ENCODE results near the gene ZBTB4.

The ZBTB4 gene

GRCh38 chr17:7444682-7445618 lies 34.5 kb downstream of the ZBTB4 start, which contains the start of gene CHRNB1:
Gene CHRNB1, plus strand, starts transcription at chr17:7445061. Its CDS starts 67 bp downstream, at chr17:7445128.
- Histone ChIP-seq H3K27ac (ENCODE audit: low read length) (no peak within 1 kb of the TSS), H3K9me3 (ENCODE audit: control insufficient read depth, low read depth, low read length) (no peaks in the 10 kb centered on the region), H3K36me3 (ENCODE audit: control insufficient read depth, low read depth, low read length) (no peaks in the 10 kb centered on the region), H3K27me3 (ENCODE audit: control insufficient read depth, insufficient read depth, low read length) (peaks cover 29% of the 10 kb centered on the region), H3K4me3 (ENCODE audit: low read length) (peak within 1 kb of the TSS; percentile 67), H3K9ac (ENCODE audit: low read length) (peak within 1 kb of the TSS; percentile 14), H3K4me1 (ENCODE audit: control insufficient read depth, low read depth, low read length) (peaks cover 13% of the 10 kb centered on the region)

DNA sequence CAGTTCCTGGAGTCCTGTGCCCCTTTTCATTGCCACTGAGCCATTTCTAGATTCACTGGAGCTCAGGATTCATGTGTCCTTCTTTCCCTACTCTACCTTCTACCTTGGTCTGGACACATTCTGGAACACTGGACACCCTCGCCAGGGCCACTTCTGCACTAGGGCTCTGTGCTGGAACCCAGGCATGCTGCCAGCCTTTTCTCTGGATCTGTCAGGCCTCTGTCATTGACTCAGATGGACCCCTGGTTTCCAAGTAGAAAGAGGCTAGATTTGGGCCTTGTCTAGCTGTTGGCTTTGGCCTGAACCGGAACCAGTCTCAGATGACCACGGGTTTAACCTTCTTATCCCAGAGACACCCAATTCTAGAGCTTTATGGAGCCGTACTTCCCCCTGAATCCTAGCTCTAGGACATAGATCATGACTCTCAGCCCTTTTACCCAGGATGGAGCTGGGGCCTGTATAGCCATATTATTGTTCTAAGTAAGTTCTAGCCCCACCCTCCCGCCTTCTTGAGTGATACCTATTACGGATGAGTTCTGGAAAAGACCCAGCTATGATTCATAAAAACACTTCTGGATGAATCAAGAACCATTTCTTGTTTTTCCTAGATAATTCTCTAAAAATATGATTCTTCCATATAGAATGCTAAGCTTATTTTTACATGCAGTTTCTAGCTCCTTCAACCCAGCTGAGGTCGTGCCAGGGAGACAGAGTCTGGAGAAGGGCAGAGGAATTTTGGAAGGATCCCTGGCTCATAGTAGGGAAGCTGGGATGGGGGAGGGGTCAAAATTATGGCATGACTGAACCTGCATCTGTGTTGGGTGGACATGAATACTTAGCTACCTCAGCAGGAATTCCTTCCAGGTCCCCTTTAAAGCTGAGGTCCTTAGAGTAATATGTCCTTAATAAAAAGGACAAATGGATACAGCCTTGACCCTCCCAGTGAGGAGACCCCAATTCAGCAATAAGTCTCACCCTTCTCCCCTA lies 35.6 kb downstream of the ZBTB4 start:
- H3K27ac ChIP-seq (ENCODE audit: low read length) = no peak overlapping the region
- peaks cover 13% of the 10 kb centered on the region for H3K4me1 ChIP-seq (ENCODE audit: control insufficient read depth, low read depth, low read length)
- H3K36me3 ChIP-seq (ENCODE audit: control insufficient read depth, low read depth, low read length) = no peaks in the 10 kb centered on the region
- peaks cover 41% of the 10 kb centered on the region for H3K27me3 ChIP-seq (ENCODE audit: control insufficient read depth, insufficient read depth, low read length)
- H3K9ac ChIP-seq (ENCODE audit: low read length) = no peak overlapping the region
- H3K9me3 ChIP-seq (ENCODE audit: control insufficient read depth, low read depth, low read length) = no peaks in the 10 kb centered on the region
- no peak overlapping the region for H3K4me3 ChIP-seq (ENCODE audit: low read length)

DNA sequence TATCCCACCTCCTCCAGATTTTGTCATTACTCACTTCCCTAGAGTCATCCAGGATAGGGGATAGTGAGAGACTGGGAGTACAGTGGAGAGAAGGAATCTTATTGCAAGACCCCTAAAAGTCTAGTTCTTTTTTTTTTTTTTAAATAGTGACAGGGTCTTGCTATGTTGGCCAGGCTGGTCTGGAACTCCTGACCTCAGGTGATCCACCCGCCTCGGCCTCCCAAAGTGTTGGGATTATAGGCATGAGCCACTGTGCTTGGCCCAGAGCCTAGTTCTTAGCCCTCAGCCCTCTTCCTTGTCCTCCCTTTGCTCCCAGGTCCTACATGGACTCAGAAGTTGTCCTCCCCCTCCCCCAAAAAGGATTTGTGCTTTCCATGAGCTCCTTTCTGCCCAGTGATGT lies 37.3 kb downstream of the ZBTB4 start:
- peaks cover 57% of the 10 kb centered on the region for H3K27me3 ChIP-seq (ENCODE audit: control insufficient read depth, insufficient read depth, low read length)
- peaks cover 21% of the 10 kb centered on the region for H3K4me1 ChIP-seq (ENCODE audit: control insufficient read depth, low read depth, low read length)
- no peak overlapping the region for H3K4me3 ChIP-seq (ENCODE audit: low read length)
- H3K27ac ChIP-seq (ENCODE audit: low read length) = no peak overlapping the region
- no peak overlapping the region for H3K9ac ChIP-seq (ENCODE audit: low read length)
- no peaks in the 10 kb centered on the region for H3K9me3 ChIP-seq (ENCODE audit: control insufficient read depth, low read depth, low read length)
- H3K36me3 ChIP-seq (ENCODE audit: control insufficient read depth, low read depth, low read length) = no peaks in the 10 kb centered on the region

DNA sequence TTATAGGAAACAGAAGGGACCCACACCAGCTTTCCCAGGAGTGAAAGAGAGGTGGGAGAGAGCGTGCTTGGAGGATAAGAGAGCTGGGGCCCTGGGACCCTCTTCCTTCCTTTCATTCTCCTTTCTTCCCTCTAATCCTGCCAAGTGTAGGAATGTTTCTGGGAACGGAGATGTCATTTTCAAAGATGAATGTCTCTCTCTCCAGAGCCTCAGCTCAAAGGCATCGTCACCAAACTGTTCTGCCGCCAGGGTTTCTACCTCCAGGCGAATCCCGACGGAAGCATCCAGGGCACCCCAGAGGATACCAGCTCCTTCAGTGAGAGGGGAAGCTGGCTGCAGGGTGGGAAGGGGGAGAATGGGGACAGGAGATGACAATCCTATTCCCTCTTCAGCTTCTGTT lies 38.2 kb downstream of the ZBTB4 start:
- Histone ChIP-seq H3K27ac (ENCODE audit: low read length) (no peak overlapping the region), H3K9me3 (ENCODE audit: control insufficient read depth, low read depth, low read length) (no peaks in the 10 kb centered on the region), H3K27me3 (ENCODE audit: control insufficient read depth, insufficient read depth, low read length) (peaks cover 63% of the 10 kb centered on the region), H3K36me3 (ENCODE audit: control insufficient read depth, low read depth, low read length) (no peaks in the 10 kb centered on the region), H3K9ac (ENCODE audit: low read length) (peak overlapping the region; percentile 85), H3K4me1 (ENCODE audit: control insufficient read depth, low read depth, low read length) (peaks cover 22% of the 10 kb centered on the region), H3K4me3 (ENCODE audit: low read length) (peak overlapping the region; percentile 91)

- H3K4me1 ChIP-seq (ENCODE audit: control insufficient read depth, low read depth, low read length) = peaks cover 21% of the 10 kb centered on the region
- peak overlapping the region; percentile 91 for H3K4me3 ChIP-seq (ENCODE audit: low read length)
- H3K27me3 ChIP-seq (ENCODE audit: control insufficient read depth, insufficient read depth, low read length) = peaks cover 68% of the 10 kb centered on the region
- H3K9ac ChIP-seq (ENCODE audit: low read length) = peak overlapping the region; percentile 85
- peak overlapping the region; percentile 70 for H3K27ac ChIP-seq (ENCODE audit: low read length)
- no peaks in the 10 kb centered on the region for H3K9me3 ChIP-seq (ENCODE audit: control insufficient read depth, low read depth, low read length)
- no peaks in the 10 kb centered on the region for H3K36me3 ChIP-seq (ENCODE audit: control insufficient read depth, low read depth, low read length)
These were observed 38.6 kb downstream of the ZBTB4 start for GRCh38 chr17:7440834-7441195.

- Histone ChIP-seq H3K9me3 (ENCODE audit: control insufficient read depth, low read depth, low read length) (no peaks in the 10 kb centered on the region), H3K4me1 (ENCODE audit: control insufficient read depth, low read depth, low read length) (peaks cover 23% of the 10 kb centered on the region), H3K36me3 (ENCODE audit: control insufficient read depth, low read depth, low read length) (no peaks in the 10 kb centered on the region), H3K4me3 (ENCODE audit: low read length) (peak overlapping the region; percentile 91), H3K27ac (ENCODE audit: low read length) (peak overlapping the region; percentile 70), H3K27me3 (ENCODE audit: control insufficient read depth, insufficient read depth, low read length) (peaks cover 72% of the 10 kb centered on the region), H3K9ac (ENCODE audit: low read length) (peak overlapping the region; percentile 85)
These were observed 39.2 kb downstream of the ZBTB4 start for GRCh38 chr17:7440113-7440833.

GRCh38 chr17:7439462-7440112 lies 39.8 kb downstream of the ZBTB4 start, which contains the start of gene FGF11:
Gene FGF11, plus strand, starts transcription at chr17:7439512. Its CDS starts 109 bp downstream, at chr17:7439621.
- Histone ChIP-seq H3K9me3 (ENCODE audit: control insufficient read depth, low read depth, low read length) (no peaks in the 10 kb centered on the region), H3K27me3 (ENCODE audit: control insufficient read depth, insufficient read depth, low read length) (peaks cover 72% of the 10 kb centered on the region), H3K27ac (ENCODE audit: low read length) (peak within 1 kb of the TSS; percentile 70), H3K9ac (ENCODE audit: low read length) (peak within 1 kb of the TSS; percentile 85), H3K36me3 (ENCODE audit: control insufficient read depth, low read depth, low read length) (no peaks in the 10 kb centered on the region), H3K4me1 (ENCODE audit: control insufficient read depth, low read depth, low read length) (peaks cover 23% of the 10 kb centered on the region), H3K4me3 (ENCODE audit: low read length) (peak within 1 kb of the TSS; percentile 91)

- peaks cover 67% of the 10 kb centered on the region for H3K27me3 ChIP-seq (ENCODE audit: control insufficient read depth, insufficient read depth, low read length)
- H3K36me3 ChIP-seq (ENCODE audit: control insufficient read depth, low read depth, low read length) = no peaks in the 10 kb centered on the region
- no peak overlapping the region for H3K9ac ChIP-seq (ENCODE audit: low read length)
- H3K27ac ChIP-seq (ENCODE audit: low read length) = no peak overlapping the region
- H3K4me3 ChIP-seq (ENCODE audit: low read length) = peak overlapping the region; percentile 91
- peaks cover 23% of the 10 kb centered on the region for H3K4me1 ChIP-seq (ENCODE audit: control insufficient read depth, low read depth, low read length)
- H3K9me3 ChIP-seq (ENCODE audit: control insufficient read depth, low read depth, low read length) = no peaks in the 10 kb centered on the region
These were observed 40.6 kb downstream of the ZBTB4 start for GRCh38 chr17:7438656-7439460.

DNA sequence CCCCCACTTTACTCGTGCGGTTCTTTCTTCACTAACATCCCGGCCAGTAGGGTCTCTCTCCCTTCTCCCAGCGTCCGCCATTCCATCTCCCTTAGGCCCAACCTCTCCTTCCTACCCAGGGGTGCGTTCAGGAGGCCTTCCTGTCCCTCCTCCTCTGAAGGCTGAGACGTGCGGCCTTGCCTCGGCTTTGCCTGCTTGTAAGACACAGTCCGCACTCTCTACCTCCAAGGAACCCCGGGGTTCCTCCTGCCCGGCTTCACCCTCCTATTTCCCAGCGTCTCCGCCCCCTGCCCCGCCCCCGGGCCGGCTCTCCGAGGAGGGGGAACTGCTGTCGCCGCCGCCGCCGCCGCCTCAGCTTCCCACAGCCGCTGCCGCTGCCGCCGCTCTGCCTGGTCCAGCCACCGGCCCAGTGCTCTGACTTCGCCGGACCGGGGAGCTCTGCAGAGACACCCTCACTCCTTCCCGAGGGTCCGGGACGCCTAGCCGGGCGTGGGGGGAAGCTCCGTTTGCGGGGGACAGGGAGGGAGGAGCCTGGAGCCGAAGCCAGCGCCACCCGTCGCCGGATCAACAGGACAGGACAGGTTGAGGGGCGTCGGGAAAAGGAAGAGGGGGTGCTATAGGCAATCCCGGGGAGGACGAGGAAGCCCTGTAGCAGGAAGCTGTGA lies 41.3 kb downstream of the ZBTB4 start:
- no peaks in the 10 kb centered on the region for H3K36me3 ChIP-seq (ENCODE audit: control insufficient read depth, low read depth, low read length)
- H3K9ac ChIP-seq (ENCODE audit: low read length) = no peak overlapping the region
- H3K9me3 ChIP-seq (ENCODE audit: control insufficient read depth, low read depth, low read length) = no peaks in the 10 kb centered on the region
- peaks cover 23% of the 10 kb centered on the region for H3K4me1 ChIP-seq (ENCODE audit: control insufficient read depth, low read depth, low read length)
- peak overlapping the region; percentile 91 for H3K4me3 ChIP-seq (ENCODE audit: low read length)
- H3K27me3 ChIP-seq (ENCODE audit: control insufficient read depth, insufficient read depth, low read length) = peaks cover 61% of the 10 kb centered on the region
- no peak overlapping the region for H3K27ac ChIP-seq (ENCODE audit: low read length)
